HEK293T (cell line): ENCODE results near the gene ZSCAN9.

Experiments
- CTCF ChIA-PET: fragments of 350-600 bp; formaldehyde crosslinking; extraction: SDS; loops from one replicate; lab custom pipeline; 2021; ENCODE audit warnings: antibody characterized with exemption, inconsistent platforms; lab: Yijun Ruan, JAX
- POLR2A ChIA-PET: fragments of 350-600 bp; formaldehyde crosslinking; extraction: SDS; loops from one replicate; lab custom pipeline; 2020; ENCODE audit warnings: antibody characterized with exemption, inconsistent platforms; lab: Yijun Ruan, JAX
- DNase-seq: peaks from one replicate; pipeline ENCODE4 v3.0.0; 2012; ENCODE audit warnings: mixed read lengths; ENCODE audit errors: extremely low spot score
- CTBP1 ChIP-seq: fragments of 450-650 bp; IDR thresholded peaks from 2 replicates; pipeline ENCODE4 v1.6.1; 2016; ENCODE audit warnings: borderline replicate concordance
- ELF4 ChIP-seq: fragments of 450-650 bp; IDR thresholded peaks from 2 replicates; pipeline ENCODE4 v1.6.1; 2017; ENCODE audit warnings: antibody characterized with exemption
- FOXA1 ChIP-seq: fragments of 450-650 bp; IDR thresholded peaks from 2 replicates; pipeline ENCODE4 v1.6.1; 2016; ENCODE audit warnings: mild to moderate bottlenecking
- FOXM1 ChIP-seq: fragments of 450-650 bp; IDR thresholded peaks from 2 replicates; pipeline ENCODE4 v1.6.1; 2017; ENCODE audit warnings: mild to moderate bottlenecking, borderline replicate concordance
- HDGF ChIP-seq: fragments of 450-650 bp; IDR thresholded peaks from 2 replicates; pipeline ENCODE4 v1.6.1; 2017; ENCODE audit warnings: antibody characterized with exemption, borderline replicate concordance
- L3MBTL2 ChIP-seq: fragments of 450-650 bp; conservative IDR thresholded peaks from 2 replicates; pipeline ENCODE4 v1.6.1; 2016; ENCODE audit warnings: mild to moderate bottlenecking
- NFRKB ChIP-seq: fragments of 450-650 bp; IDR thresholded peaks from 2 replicates; pipeline ENCODE4 v1.6.1; 2016; ENCODE audit warnings: mild to moderate bottlenecking, moderate library complexity
- SP1 ChIP-seq: fragments of 450-650 bp; IDR thresholded peaks from 2 replicates; pipeline ENCODE4 v1.6.1; 2017
- SUZ12 ChIP-seq: fragments of 450-650 bp; IDR thresholded peaks from 2 replicates; pipeline ENCODE4 v1.6.1; 2016; ENCODE audit warnings: mild to moderate bottlenecking
- TARDBP ChIP-seq: fragments of 450-650 bp; IDR thresholded peaks from 2 replicates; pipeline ENCODE4 v1.6.1; 2016
- ZNF384 ChIP-seq: fragments of 450-650 bp; IDR thresholded peaks from 2 replicates; pipeline ENCODE4 v1.6.1; 2016
- TF ChIP-seq, protein P1 (sequence below): fragments of 450-650 bp; IDR thresholded peaks from 2 replicates; pipeline ENCODE4 v1.6.1; 2016

Gene ZSCAN9

DNA sequence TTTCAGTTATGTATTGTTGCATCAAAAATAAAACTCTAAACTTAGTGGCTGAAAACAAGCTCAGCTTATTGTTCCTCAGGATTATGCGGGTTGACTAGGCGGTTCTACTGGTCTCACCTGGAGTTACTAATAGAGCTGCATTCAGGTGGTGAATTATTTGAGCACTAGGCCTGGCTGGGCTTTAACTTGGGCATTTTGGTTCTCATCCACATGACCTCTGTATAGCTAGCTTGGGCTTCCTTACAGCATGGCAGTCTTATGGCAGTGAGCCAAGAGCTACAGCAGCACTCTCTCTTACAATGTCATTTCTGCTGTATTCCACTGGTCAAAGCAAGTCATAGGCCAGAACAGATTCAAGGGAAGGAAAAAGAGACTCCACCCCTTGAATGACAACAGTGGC is 57.9 kb downstream of the ZSCAN9 start:
- no peak for DNase-seq
- ChIA-PET POLR2A (interaction anchor here (0.7 to 1.8 kb wide), 7 partner anchors 15 to 390 kb away, joined by 3 to 10 read pairs (median 3); partner anchors contain the start of genes ZKSCAN4, ZSCAN26 and ZSCAN31), CTCF (interaction anchor here (0.6 kb wide), 1 partner anchor 55 kb away, joined by 3 read pairs; no protein-coding TSS in a partner anchor)
- TF ChIP-seq FOXA1 (no peak), HDGF (no peak), ELF4 (no peak), CTBP1 (no peak), FOXM1 (no peak), TARDBP (no peak), NFRKB (no peak), SP1 (no peak), SUZ12 (no peak), ZNF384 (no peak), L3MBTL2 (no peak)
- TF ChIP-seq, protein P1, sequence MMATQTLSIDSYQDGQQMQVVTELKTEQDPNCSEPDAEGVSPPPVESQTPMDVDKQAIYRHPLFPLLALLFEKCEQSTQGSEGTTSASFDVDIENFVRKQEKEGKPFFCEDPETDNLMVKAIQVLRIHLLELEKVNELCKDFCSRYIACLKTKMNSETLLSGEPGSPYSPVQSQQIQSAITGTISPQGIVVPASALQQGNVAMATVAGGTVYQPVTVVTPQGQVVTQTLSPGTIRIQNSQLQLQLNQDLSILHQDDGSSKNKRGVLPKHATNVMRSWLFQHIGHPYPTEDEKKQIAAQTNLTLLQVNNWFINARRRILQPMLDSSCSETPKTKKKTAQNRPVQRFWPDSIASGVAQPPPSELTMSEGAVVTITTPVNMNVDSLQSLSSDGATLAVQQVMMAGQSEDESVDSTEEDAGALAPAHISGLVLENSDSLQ, result no peak
